Body of pancreas (tissue), 4 donors: ENCODE results near the gene FBXL20.

Experiments used
- POLR2A ChIP-seq, 3 donors: fragments of 450-650 bp; IDR thresholded peaks; one replicate each; pipeline ENCODE4 v1.6.1; 2016; ENCODE audit warnings: antibody characterized with exemption in 3 of 3, mild to moderate bottlenecking in 2 of 3
- TF ChIP-seq, protein P1 (sequence below), 7 experiments: fragments of 450-650 bp in 4 of 7; fragments of 200-600 bp in 3 of 7; sonication (generic) in 3 of 7; IDR thresholded peaks; one replicate each; pipeline ENCODE4 v1.5.1; 2016 to 2019; ENCODE audit warnings: antibody characterized with exemption in 7 of 7

DNA sequence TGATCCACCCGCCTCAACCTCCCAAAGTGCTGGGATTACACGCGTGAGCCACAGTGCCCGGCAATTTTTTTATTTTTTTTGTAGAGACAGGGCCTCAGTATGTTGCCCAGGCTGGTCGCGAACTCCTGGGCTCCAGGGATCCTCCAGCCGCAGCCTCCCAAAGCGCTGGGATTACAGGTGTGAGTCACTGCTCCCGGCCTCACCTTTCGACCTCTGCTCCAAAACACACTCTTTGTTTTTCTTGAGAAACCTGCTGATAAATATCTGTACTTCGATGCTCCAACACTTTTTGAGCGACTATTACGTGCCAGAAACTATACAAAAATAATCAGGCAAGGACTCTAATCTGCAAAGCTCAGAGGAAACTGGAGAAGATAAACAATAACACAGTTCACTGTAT is 48.6 kb upstream of the FBXL20 start:
- TF ChIP-seq, protein P1, sequence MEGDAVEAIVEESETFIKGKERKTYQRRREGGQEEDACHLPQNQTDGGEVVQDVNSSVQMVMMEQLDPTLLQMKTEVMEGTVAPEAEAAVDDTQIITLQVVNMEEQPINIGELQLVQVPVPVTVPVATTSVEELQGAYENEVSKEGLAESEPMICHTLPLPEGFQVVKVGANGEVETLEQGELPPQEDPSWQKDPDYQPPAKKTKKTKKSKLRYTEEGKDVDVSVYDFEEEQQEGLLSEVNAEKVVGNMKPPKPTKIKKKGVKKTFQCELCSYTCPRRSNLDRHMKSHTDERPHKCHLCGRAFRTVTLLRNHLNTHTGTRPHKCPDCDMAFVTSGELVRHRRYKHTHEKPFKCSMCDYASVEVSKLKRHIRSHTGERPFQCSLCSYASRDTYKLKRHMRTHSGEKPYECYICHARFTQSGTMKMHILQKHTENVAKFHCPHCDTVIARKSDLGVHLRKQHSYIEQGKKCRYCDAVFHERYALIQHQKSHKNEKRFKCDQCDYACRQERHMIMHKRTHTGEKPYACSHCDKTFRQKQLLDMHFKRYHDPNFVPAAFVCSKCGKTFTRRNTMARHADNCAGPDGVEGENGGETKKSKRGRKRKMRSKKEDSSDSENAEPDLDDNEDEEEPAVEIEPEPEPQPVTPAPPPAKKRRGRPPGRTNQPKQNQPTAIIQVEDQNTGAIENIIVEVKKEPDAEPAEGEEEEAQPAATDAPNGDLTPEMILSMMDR (IDR thresholded peaks at IDR 0.05): no peak
- no peak for TF ChIP-seq POLR2A (IDR thresholded peaks at IDR 0.05)
